ENCODE measurements around the gene SUGP1.

SUGP1 gene

DNA sequence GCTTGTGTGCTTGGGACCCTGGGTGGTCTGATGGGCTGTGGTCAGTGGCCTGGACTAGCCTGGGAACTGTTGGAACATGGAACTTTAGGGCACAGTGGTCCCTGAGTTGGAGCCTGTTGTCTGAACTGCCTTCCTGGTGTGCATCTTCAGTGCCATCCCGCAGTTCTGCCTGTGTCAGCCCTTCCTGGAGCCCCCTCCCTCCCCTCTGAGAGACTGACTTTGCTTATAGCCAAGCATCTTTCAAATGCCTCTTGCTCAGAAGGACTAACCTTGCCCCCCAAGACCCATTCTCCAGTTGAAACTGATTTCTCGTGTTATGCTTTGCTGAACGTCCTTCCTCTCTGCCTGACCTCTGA, 14.7 kb upstream of the SUGP1 start:
- no peak for DNase-seq (ENCODE audit: low read depth)
- TF ChIP-seq, protein P1, sequence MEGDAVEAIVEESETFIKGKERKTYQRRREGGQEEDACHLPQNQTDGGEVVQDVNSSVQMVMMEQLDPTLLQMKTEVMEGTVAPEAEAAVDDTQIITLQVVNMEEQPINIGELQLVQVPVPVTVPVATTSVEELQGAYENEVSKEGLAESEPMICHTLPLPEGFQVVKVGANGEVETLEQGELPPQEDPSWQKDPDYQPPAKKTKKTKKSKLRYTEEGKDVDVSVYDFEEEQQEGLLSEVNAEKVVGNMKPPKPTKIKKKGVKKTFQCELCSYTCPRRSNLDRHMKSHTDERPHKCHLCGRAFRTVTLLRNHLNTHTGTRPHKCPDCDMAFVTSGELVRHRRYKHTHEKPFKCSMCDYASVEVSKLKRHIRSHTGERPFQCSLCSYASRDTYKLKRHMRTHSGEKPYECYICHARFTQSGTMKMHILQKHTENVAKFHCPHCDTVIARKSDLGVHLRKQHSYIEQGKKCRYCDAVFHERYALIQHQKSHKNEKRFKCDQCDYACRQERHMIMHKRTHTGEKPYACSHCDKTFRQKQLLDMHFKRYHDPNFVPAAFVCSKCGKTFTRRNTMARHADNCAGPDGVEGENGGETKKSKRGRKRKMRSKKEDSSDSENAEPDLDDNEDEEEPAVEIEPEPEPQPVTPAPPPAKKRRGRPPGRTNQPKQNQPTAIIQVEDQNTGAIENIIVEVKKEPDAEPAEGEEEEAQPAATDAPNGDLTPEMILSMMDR (IDR thresholded peaks at IDR 0.05; ENCODE audit: control insufficient read depth, extremely low read depth, insufficient read depth): no peak
- no peak overlapping the region for H3K4me3 ChIP-seq (ENCODE audit: low read depth, low read length)

DNA sequence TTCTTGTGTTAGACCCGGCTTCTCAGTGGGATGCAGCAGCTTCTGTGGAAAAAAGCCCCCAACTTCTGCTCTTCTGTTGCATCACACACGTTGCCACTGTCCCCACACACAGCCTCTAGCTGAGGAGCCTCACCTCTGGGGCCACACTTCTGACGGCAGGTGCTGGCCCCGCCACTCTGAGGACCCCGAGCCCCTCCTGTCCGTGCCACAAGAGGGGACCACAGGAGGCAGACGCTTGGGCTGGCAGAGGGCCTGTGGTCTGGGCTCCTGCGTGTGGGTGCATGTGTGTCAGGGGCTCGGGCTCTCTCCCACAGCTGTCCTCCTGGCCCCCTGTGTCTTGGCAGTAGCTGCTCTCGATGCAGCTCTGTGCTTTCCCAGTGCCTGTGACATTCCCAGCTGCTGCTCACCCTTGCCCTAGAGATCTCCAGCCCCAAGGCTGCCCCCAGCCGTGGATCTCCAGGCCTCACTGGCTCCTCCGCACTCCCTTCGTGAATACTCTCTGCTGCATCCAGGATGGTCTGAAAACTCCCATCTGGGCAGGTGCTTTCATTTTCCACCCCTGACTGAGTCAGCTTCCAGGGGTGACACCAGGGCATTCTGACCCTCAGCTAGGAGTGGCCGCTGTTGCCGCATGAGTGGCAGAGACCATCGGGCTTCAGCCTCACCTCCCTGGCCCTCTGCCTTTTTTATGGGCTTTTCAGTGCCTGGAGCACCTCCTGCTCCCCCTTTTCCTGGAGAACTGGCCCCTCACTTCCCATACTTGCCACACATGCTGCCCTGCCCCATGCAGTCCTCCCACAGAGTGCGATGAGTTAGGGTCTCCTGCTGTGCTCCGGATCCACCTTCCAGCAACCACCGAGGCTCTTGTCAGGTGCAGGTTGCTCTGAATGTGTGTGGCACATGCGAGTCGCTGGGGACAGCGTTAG, 14.0 kb upstream of the SUGP1 start:
- TF ChIP-seq, protein P1 (IDR thresholded peaks at IDR 0.05; ENCODE audit: control insufficient read depth, extremely low read depth, insufficient read depth): no peak
- H3K4me3 ChIP-seq (ENCODE audit: low read depth, low read length): no peak overlapping the region
- no peak for DNase-seq (ENCODE audit: low read depth)

DNA sequence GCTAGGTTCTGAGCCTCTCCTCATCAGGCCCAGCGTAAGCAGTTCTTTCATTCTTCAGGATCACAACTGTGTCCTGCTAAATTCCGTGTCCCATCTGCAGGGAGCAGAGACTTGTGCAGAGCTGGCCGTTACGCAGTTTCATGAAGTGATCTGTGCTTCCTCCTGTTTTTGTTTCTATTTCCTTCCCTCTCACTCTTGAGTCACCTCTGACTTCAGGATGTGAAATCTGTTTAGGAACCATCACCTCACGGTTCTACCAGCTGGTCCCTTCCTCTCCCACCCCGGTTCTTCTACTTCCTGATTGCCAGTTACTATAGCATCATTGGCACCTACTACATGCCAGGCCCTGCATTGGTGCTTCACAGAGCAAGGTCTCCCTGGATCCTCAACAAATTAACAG, 8.8 kb upstream of the SUGP1 start:
- DNase-seq (ENCODE audit: low read depth): no peak
- no peak overlapping the region for H3K4me3 ChIP-seq (ENCODE audit: low read depth, low read length)
- TF ChIP-seq, protein P1 (IDR thresholded peaks at IDR 0.05; ENCODE audit: control insufficient read depth, extremely low read depth, insufficient read depth): no peak

DNA sequence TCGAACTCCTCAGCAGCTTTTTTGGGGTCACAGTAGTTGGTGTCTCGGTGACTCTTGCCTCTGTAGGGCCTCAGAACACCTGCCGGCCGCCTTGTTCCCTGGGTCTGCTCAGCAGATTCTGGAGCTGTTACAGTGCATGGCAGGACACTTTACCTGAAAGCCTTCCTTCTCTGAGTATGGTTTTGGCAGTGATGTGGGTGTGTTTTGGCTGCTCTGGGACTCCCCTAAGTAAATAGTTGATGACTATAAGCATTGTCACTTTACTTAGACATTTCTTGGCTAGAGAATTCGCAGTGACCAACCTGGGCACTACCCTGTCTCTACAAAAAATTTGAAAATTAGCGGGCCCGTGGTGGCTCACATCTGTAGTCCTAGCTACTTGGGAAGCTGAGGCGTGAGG, 7.4 kb upstream of the SUGP1 start:
- TF ChIP-seq, protein P1 (IDR thresholded peaks at IDR 0.05; ENCODE audit: control insufficient read depth, extremely low read depth, insufficient read depth): no peak
- no peak for DNase-seq (ENCODE audit: low read depth)
- no peak overlapping the region for H3K4me3 ChIP-seq (ENCODE audit: low read depth, low read length)

DNA sequence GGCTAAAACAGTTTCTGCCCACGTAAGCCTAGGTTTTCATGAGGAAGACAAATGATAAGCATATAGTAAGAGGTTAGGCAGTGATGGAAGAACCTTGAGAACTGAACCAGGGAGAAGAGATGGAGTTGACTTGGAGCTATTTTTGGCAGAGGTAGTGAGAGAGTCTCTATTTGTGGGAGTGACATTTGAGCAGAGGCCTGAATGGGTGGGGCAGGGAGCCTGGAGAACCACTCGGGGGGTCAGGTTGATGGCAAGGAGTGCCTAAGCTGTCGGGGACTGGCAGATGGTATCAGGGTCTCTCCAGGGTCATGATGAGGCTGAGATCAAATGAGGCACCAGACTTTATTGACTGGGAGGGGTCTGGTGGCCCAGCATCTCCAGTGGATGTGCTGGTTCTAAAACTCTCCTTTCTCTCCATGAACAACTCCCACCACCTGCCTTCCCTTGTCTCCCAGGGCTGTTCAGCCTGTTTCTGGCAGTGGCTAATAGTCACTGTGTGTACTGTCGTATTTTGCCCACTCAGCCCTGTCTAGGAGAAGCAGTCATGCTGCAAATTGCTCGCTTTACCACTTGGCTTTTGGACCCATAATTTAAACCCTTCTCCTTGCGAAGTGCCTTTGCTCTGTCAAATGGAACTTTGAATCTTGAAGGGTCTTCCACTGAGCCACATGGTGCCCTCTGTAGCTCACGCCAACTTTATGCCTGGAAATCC, 3.9 kb upstream of the SUGP1 start:
- no peak overlapping the region for H3K4me3 ChIP-seq (ENCODE audit: low read depth, low read length)
- DNase-seq (ENCODE audit: low read depth): no peak
- TF ChIP-seq, protein P1 (IDR thresholded peaks at IDR 0.05; ENCODE audit: control insufficient read depth, extremely low read depth, insufficient read depth): no peak

DNA sequence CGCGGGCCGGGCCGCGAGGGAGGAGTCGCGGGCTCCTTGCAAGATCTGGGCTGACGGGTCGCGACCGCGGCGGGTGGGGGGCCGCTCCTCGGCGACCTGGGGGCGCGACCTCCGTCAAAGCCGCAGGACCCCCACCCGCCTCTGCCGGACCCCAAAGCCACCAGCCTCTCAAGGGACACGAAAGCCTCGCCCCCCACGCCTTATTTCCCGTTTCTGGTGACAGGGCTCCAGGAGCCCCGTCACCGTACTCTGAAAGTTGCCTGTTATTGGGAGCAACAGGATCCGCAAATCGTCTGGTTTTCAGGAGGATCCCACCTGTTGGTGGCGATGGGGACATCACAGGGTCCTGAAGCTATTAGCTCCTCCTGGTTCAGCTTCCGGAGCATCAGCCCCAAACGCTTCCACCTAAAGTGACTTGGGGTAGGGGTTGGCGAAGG, 850 bp upstream of the SUGP1 start:
- H3K4me3 ChIP-seq (ENCODE audit: low read depth, low read length): peak overlapping the region; percentile 89
- no peak for DNase-seq (ENCODE audit: low read depth)
- TF ChIP-seq, protein P1 (IDR thresholded peaks at IDR 0.05; ENCODE audit: control insufficient read depth, extremely low read depth, insufficient read depth): no peak

All from LNCaP clone FGC (cell line).